GM19238 (cell line): ENCODE results near the gene PSMB11.
A peak's percentile ranks its signal among the peaks of the same experiment; 100 is the strongest.

Experiments
- DNase-seq: peaks from one replicate; pipeline ENCODE4 v3.0.0; 2011; ENCODE audit warnings: low spot score; ENCODE audit not compliant: insufficient read length

The PSMB11 gene

DNA sequence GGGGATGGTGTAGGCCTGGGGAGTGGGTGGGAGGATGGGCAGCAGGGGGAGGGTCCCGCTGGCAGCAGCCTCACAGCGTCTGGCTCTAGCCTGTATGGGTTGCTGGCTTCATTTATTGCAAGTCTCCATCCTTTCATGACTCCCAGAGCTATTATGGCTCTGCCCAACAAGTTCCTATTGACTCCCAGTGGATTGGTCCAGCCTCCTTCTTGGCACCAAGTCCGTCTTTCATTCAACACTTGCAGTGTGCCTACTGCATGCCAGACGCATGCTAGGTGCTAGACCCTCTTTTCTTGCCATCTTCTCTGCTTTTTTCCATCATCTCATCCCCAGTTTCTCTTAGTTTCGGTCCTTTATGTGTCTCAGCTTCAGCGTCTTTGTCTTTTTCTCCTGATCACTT lies 1.1 kb downstream of the PSMB11 start:
- no peak for DNase-seq

GRCh38 chr14:23043754-23044153 lies 1.7 kb downstream of the PSMB11 start:
- no peak for DNase-seq

GRCh38 chr14:23044840-23045239 lies 2.8 kb downstream of the PSMB11 start:
- DNase-seq: no peak

DNA sequence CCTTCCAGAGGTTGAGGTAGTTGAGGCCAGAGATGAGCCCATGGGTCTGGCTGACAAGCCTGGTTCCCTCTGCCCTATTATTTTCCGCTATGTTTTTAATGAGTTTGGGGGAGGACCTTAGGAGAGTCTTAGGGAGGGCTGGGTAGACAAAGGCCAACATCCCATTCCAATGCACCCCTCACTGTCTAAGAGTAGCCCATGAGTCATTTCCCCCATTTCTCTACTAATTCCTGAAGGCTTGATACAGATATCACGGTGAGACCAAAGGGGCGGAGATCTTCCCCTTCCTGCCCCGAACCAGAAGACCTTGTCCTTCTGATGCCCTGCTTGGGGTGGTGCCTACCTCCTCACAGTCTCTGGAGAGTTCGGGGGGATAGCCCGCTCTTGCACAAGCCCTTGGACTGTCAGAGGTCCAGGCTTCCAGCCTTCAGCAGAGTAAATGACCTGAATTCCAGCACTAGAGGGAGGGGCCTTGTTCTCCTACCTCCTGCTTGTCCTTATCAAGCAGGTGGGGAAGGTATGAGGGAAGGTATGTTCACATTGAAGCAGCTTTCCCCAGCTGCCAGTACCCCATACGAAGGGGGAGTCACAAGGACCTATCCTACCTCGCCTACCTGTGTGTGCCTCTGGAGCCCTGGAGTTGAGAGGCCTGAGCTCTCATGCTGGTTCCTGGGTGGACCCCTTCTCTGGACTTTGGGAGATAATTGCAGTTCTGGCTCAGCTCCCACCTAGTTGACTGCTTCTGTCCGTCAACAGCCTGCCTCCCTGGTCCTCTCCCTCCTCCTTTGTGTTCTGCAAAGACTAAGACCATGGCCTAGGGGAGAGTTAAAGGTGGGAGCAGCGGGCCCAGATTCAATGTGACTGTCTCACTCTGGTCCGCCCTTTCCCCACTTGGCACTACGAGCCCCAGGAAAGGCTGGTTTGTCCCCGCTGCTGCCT lies 3.7 kb downstream of the PSMB11 start:
- no peak for DNase-seq

DNA sequence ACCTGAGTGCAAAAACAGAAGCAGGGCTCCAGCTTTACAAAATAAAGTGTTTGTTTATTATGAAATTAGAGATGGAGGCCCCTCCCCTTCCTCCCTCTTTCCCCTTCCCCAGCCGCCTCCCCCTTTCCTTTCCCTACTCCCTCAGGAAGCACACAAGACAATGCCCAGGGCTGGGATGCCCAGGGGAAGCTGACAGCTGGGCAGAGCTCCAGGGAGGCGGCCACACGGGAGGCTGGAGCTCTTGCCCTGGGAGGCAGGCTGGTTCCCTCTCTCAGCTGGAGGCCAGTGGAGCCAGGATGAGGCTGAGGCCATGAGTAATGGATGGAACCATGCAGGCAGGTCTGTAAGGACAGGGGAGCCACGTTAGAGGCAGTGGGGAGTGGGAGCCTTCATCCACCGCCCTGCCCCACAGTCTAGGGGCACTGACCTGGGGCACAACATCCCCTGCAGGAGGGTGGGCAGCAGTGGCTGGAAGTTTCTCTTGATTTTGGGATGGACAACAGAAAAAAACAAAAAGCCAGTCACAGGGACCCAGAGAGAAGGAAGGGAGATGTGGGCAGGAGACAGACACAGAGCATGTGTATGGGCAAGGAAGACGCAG lies 5.1 kb downstream of the PSMB11 start:
- no peak for DNase-seq

GRCh38 chr14:23047751-23048693 lies 6.0 kb downstream of the PSMB11 start:
- DNase-seq: no peak

- no peak for DNase-seq
Observed at GRCh38 chr14:23049011-23049410, 7.0 kb downstream of the PSMB11 start.

GRCh38 chr14:23051141-23052057 lies 9.4 kb downstream of the PSMB11 start:
- no peak for DNase-seq

DNA sequence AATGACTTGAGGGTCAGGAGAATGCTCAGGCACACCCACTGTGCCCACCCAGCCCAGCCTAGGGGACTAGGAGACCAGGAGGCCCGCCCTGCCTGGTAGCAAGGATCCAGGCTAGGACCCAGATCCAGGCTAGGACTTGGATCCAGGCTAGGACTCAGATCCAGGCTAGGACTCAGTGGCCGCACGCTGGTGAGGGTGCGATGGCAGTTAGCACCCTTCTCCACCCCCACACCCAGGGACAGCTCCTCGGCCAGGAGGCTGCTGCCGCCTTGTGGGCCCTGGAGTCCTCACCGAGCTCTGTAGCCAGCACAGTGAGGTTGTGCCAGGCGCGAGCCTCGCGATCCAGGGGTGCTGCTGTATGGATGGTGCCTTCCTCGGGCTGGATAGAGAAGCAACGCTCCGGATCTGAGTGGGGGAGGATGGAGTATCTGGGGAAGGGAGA lies 10.2 kb downstream of the PSMB11 start:
- DNase-seq: no peak

GRCh38 chr14:23052671-23053070 lies 10.7 kb downstream of the PSMB11 start:
- no peak for DNase-seq

DNA sequence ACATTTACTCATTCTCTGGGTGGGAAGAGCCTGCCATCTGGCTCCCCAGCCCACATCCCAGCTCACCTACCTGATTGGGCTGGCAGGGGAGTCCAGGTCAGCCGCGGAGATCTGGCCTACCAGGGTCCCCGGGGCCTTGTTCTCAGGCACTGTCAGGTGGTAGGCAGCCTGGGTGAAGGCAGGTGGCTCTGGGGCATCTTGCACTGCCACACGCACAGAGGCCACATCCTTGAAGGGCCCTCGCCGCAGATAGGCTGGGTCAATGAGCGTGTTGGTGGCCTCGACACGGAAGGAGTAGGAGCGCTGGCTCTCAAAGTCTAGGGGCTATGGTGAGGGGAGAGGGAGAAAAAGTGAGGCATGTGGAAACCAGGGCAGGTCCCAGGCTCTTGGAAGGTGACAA lies 11.4 kb downstream of the PSMB11 start:
- no peak for DNase-seq

GRCh38 chr14:23054000-23054811 lies 12.2 kb downstream of the PSMB11 start:
- no peak for DNase-seq

- no peak for DNase-seq
Observed at GRCh38 chr14:23055147-23055550, 13.1 kb downstream of the PSMB11 start.

DNA sequence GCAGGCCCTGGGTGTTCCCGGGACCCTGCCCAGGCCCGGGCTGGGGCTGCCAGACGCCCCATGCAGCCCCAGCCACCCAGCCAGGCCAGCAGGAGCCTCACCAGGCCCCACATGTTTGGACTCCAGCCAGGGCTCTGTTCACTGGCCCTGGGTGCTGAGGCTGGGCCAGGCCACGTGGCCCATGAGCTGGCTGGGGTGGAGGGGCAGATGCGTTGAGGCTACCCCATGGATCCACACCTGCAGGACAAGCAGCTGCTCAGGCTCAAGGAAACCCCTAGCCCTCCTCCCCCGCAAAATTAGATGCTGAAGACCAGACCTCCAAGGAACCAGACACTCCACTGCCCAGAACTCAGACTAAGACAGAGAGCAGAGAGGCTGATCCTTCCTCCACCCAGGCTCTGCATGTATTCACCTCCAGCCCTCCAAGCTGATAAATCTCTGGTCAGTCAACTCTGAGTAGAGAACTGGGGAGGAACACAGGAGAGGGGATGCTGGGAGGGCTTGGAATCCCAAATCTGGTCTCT lies 13.7 kb downstream of the PSMB11 start:
- DNase-seq: no peak

DNA sequence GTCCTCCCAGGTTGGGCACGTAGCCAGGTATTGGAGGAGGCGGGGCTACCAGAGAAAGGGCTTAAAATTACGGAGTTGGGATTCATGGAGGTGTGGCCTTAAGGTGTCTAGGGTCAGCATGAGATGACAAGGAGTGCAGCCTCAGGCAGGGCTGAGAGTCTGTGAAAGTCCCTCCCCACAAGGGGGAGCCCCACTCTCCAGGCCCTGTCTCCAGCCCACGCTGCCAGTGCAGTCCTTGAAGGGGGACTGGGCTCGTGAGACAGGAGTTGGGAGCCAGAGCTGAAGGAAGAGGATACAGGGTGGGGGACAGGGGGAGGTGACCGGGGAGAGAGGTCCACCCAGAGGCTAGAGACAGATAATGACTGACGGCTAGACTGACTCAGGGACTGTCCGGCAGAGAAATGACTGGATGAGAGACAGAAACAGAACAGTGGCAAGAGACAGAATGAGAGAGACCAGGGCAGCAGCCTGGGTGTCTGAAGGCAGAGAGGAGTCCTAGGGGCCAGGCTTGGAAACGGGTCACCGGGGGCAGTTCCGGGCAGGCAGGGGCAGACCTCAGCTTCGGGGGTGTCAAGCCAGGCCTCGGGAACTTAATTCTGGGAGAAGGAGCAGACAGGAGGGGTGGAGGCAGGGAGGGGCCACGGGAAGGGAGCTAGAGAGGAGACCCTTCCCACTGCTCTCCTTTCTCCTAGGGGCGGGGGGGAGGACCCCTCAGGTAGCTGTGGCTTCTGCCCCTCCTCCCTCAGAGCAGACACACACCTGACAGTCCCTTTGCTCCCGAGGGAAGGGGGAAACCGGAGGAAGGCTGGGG lies 14.3 kb downstream of the PSMB11 start:
- peak; percentile 92 for DNase-seq

DNA sequence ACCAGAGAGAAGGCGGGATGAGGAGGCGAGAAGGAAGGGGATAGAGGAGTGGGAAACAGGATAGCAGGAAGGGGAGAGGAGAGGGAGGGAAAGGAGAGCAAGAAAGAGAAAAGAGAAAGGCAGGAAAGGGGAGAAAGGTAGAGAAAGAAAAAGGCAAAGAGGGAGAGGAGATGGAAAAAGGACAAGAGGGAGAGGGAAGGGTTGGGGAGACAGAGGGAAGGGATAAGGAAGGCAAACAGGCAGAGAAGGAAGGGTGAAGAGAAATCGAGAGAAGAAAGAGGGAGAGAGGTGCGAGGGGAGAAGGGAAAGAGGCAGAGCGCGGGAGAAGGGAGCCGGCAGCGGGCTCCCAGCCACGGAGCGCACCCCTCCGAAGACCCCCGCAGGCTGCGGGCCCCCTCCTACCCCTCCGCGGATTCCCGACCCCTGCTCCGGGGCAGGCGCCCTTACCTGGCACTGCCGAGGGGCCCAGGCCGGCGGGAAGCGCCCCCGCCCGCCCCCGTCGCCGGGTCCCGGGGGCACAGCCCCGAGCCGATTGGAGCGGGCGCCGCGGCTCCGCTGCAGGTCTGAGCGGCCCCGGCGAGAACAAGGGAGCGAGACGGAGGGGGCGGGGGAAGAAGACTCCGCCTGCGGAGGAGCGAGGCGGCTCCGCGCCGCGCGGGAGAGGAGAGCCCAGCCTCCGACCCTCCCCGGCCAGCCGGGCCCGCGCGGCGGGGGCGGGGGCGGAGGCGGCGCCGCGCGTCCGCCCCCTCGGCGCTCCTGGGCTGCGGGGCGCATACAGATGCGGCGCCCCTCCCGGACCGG lies 15.1 kb downstream of the PSMB11 start, which contains the start of gene CDH24:
Gene CDH24 (minus strand): TSS at position 565 of the 801 bp plus-strand sequence. CDS start 1,787 bp downstream, outside the sequence.
- DNase-seq: peak; percentile 91
